Measurements from ENCODE around the gene TGFB1I1. TPM values are rescaled to one million over a fixed set of nuclear protein-coding genes. Genes with fewer than 3 reads are reported as not detected.

The TGFB1I1 gene
- polyA plus RNA-seq, 2 of the 4 experiments (the other 2 are of a cell fraction) = 8.3 to 75.1 TPM

- WGBS (ENCODE audit: missing lambda C conversion rate) = 96% methylated on average over 11 of the region's 17 CpGs
- no peaks in the 10 kb centered on the region for H3K9me3 ChIP-seq
- peak overlapping the region; percentile 92; the same call in 1 of the 3 replicates for H3K4me2 ChIP-seq
- H3K4me3 ChIP-seq = no peak overlapping the region
- ChIA-PET CTCF (interaction anchor here (0.6 to 2.1 kb wide), 5 partner anchors 9 to 14 kb away, joined by 3 to 15 read pairs (median 3); partner anchors contain the start of gene ARMC5), POLR2A (interaction anchor here (1.0 kb wide), 2 partner anchors 14 to 34 kb away, joined by 4 to 10 read pairs; partner anchors contain the start of genes ARMC5 and RUSF1)
- peaks cover 9% of the 10 kb centered on the region for H3K4me1 ChIP-seq
- DNase-seq (ENCODE audit: low read depth in 1 of 2, low spot score in 1 of 2) (no peak), ATAC-seq (peak in 1 of 2 experiments; percentile 1; a peak in 2 of 6 replicates), FAIRE-seq (no peak)
- no peak overlapping the region for H3K27ac ChIP-seq
- TF ChIP-seq HDAC2 (IDR thresholded peaks at IDR 0.05) (no peak), ZSCAN20 (CRISPR knock-in tag; IDR thresholded peaks at IDR 0.05) (no peak), E2F6 (IDR thresholded peaks at IDR 0.05; ENCODE audit: borderline replicate concordance, low read depth) (no peak), POLR2AphosphoS2 (conservative IDR thresholded peaks at IDR 0.05; ENCODE audit: low read length) (no peak), PHF8 (IDR thresholded peaks at IDR 0.05; ENCODE audit: borderline replicate concordance, low read depth) (no peak), REST (IDR thresholded peaks at IDR 0.05) (no peak), ESRRA (IDR thresholded peaks at IDR 0.05; ENCODE audit: borderline replicate concordance, low read length) (no peak), MAZ (IDR thresholded peaks at IDR 0.05; ENCODE audit: borderline replicate concordance, low read depth, low read length) (no peak), NR3C1 (IDR thresholded peaks at IDR 0.05) (no peak), SREBF2 (IDR thresholded peaks at IDR 0.05) (no peak), RFX5 (IDR thresholded peaks at IDR 0.05) (no peak), HOXA7 (CRISPR knock-in tag; IDR thresholded peaks at IDR 0.05) (no peak), POLR2A (IDR thresholded peaks at IDR 0.05; ENCODE audit: low read length) (no peak), ZNF302 (CRISPR knock-in tag; IDR thresholded peaks at IDR 0.05) (no peak), HMGXB4 (CRISPR knock-in tag; IDR thresholded peaks at IDR 0.05; ENCODE audit: borderline replicate concordance) (no peak)
These were observed 1.5 kb downstream of the TGFB1I1 start for GRCh38 chr16:31473264-31473984.

- no peak for FAIRE-seq
- H3K4me3 ChIP-seq = no peak overlapping the region
- TF ChIP-seq FOSL2 (IDR thresholded peaks at IDR 0.05) = no peak
- TF ChIP-seq FOSL2 (CRISPR knock-in tag; IDR thresholded peaks at IDR 0.05) = no peak
- TF ChIP-seq ESRRA (IDR thresholded peaks at IDR 0.05; ENCODE audit: borderline replicate concordance, low read length) = no peak
- TF ChIP-seq CBX8 (IDR thresholded peaks at IDR 0.05) = no peak
- TF ChIP-seq BCL3 (IDR thresholded peaks at IDR 0.05) = no peak
- no peak for TF ChIP-seq CBX2 (IDR thresholded peaks at IDR 0.05; ENCODE audit: borderline replicate concordance, low read depth)
- ChIA-PET CTCF (interaction anchor here (0.8 to 2.1 kb wide), 2 partner anchors 14 to 20 kb away, joined by 3 to 15 read pairs; partner anchors contain the start of gene ARMC5), POLR2A (no interaction called here)
- DNase-seq (ENCODE audit: low read depth in 1 of 2, low spot score in 1 of 2) = peak in 1 of 2 experiments; percentile 30
- H3K4me2 ChIP-seq = no peak overlapping the region
- WGBS (ENCODE audit: missing lambda C conversion rate) = 89% methylated on average over 12 of the region's 12 CpGs
- H3K9me3 ChIP-seq = no peaks in the 10 kb centered on the region
- no peak for ATAC-seq
- peaks cover 9% of the 10 kb centered on the region for H3K4me1 ChIP-seq
- H3K27ac ChIP-seq = no peak overlapping the region
These were observed 2.3 kb downstream of the TGFB1I1 start for GRCh38 chr16:31474173-31474714.

Measured in A549 (cell line).